H54 (cell line): ENCODE results near the gene NAPG.
A peak's percentile ranks its signal among the peaks of the same experiment; 100 is the strongest.
"Not testable (repeated sequence)": the region's sequence is repeated elsewhere in the genome, so short reads cannot be mapped to it uniquely, and the experiment has no call there.

Source experiments
- DNase-seq: peaks from one replicate; pipeline ENCODE4 v3.0.0; 2011; ENCODE audit warnings: low spot score, mixed read lengths; ENCODE audit not compliant: insufficient read length
- FAIRE-seq: peaks from 3 replicates; lab custom pipeline; 2011; peaks lifted over from hg19 to GRCh38; lab: Jason Lieb, UNC
- POLR2A ChIP-seq: IDR thresholded peaks from 2 replicates; pipeline ENCODE4 v1.6.1; 2011; ENCODE audit warnings: low read depth, mild to moderate bottlenecking, low read length

Gene NAPG

GRCh38 chr18:10565835-10566234 lies 40.0 kb downstream of the NAPG start:
- no peak for TF ChIP-seq POLR2A
- DNase-seq (no peak), FAIRE-seq (no peak)

DNA sequence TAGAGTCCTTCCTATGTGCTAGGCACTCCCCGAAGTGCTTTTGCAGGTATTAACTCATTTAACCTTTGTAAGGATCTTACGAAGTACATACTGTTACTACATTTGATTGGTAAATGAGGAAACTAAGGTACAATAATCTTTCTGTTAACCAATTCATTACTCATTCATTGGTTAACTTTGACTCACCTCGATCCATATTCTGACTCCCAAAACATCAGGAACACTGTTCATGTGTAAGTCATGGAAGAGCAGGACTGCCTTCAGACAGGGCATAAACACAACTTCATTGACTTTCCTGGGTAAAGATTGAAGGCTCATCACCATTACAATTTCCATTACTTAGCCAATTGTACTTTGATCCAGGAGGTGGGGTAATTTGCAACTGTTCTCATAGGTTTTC lies 40.6 kb downstream of the NAPG start:
- TF ChIP-seq POLR2A, result no peak
- no peak for FAIRE-seq
- no peak for DNase-seq

- not testable (repeated sequence) for FAIRE-seq, DNase-seq
Observed at GRCh38 chr18:10569941-10570340, 44.1 kb downstream of the NAPG start.

GRCh38 chr18:10570622-10571021 lies 44.8 kb downstream of the NAPG start:
- TF ChIP-seq POLR2A, result no peak
- no peak for DNase-seq
- no peak for FAIRE-seq

- FAIRE-seq (no peak), DNase-seq (no peak)
- TF ChIP-seq POLR2A, result no peak
Observed at GRCh38 chr18:10571537-10571936, 45.7 kb downstream of the NAPG start.

GRCh38 chr18:10573261-10573660 lies 47.4 kb downstream of the NAPG start:
- FAIRE-seq, result not testable (repeated sequence)

GRCh38 chr18:10574412-10574811 lies 48.6 kb downstream of the NAPG start:
- DNase-seq, FAIRE-seq: not testable (repeated sequence)

More at GRCh38 chr18:10573261-10573660, 47.4 kb downstream of the NAPG start:
- not testable (repeated sequence) for DNase-seq

DNA sequence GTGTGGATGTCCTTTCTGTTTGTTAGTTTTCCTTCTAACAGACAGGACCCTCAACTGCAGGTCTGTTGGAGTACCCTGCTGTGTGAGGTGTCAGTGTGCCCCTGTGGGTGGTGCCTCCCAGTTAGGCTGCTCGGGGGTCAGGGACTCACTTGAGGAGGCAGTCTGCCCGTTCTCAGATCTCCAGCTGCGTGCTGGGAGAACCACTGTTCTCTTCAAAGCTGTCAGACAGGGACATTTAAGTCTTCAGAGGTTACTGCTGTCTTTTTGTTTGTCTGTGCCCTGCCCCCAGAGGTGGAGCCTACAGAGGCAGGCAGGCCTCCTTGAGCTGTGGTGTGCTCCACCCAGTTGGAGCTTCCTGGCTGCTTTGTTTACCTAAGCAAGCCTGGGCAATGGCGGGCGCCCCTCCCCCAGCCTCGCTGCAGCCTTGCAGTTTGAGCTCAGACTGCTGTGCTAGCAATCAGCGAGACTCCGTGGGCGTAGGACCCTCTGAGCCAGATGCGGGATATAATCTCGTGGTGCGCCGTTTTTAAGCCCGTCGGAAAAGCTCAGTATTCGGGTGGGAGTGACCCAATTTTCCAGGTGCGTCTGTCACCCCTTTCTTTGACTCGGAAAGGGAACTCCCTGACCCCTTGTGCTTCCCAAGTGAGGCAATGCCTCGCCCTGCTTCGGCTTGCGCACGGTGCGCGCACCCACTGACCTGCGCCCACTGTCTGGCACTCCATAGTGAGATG lies 52.2 kb downstream of the NAPG start:
- DNase-seq, FAIRE-seq: not testable (repeated sequence)

GRCh38 chr18:10578573-10578899 lies 52.7 kb downstream of the NAPG start:
- not testable (repeated sequence) for FAIRE-seq

GRCh38 chr18:10579079-10579867 lies 53.4 kb downstream of the NAPG start:
- FAIRE-seq, result no peak
- DNase-seq, result no peak
- TF ChIP-seq POLR2A, result no peak

More at GRCh38 chr18:10578573-10578899, 52.7 kb downstream of the NAPG start:
- not testable (repeated sequence) for DNase-seq

- DNase-seq, result no peak
- no peak for TF ChIP-seq POLR2A
- no peak for FAIRE-seq
Observed at GRCh38 chr18:10580215-10580614, 54.4 kb downstream of the NAPG start.

- no peak for FAIRE-seq
- TF ChIP-seq POLR2A, result no peak
- DNase-seq, result no peak
Observed at GRCh38 chr18:10585260-10585659, 59.4 kb downstream of the NAPG start.

DNA sequence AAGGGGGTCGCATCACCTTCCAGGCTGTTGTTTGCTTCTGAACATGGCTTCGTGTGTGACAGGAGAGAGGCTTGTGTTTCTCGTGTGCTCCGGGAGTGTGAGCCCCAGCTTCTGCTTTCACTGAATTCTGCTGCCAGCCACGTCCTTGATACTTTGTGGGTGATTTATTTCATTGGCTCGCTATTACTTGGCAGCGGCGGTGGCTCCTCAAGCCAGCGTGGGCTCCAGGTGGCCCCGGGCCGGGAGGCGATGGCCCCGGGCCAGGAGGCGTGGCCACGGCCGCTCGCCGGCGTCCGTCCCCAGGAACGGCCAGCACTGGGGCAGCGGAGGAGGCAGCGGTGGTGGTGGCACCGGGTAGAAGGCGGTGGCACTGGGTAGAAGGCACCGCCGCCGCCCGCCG lies 63.1 kb downstream of the NAPG start:
- FAIRE-seq (no peak), DNase-seq (peak; percentile 64)
- TF ChIP-seq POLR2A, result no peak

GRCh38 chr18:10590412-10590811 lies 64.6 kb downstream of the NAPG start:
- FAIRE-seq, result no peak
- no peak for DNase-seq
- no peak for TF ChIP-seq POLR2A

DNA sequence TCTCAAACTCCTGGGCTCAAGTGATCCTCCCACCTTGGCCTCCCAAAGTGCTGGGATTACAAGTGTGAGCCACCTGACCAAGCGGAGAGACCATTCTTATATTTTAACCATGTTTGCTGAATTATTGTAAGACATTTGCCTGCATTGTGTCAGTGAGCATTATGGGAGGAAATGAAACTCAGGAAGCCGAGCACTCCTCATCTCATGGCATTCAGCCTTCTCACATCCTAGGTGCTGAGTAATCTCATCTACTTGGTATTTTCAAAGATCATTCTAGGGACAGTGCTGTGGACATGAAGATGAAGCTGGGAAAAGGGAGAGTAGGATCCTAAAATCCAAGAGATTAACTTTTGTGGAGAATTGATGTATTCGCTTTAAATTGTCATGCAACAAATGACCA lies 66.1 kb downstream of the NAPG start:
- DNase-seq (no peak), FAIRE-seq (no peak)
- TF ChIP-seq POLR2A, result no peak

GRCh38 chr18:10593366-10594022 lies 67.7 kb downstream of the NAPG start:
- FAIRE-seq, DNase-seq: not testable (repeated sequence)

DNA sequence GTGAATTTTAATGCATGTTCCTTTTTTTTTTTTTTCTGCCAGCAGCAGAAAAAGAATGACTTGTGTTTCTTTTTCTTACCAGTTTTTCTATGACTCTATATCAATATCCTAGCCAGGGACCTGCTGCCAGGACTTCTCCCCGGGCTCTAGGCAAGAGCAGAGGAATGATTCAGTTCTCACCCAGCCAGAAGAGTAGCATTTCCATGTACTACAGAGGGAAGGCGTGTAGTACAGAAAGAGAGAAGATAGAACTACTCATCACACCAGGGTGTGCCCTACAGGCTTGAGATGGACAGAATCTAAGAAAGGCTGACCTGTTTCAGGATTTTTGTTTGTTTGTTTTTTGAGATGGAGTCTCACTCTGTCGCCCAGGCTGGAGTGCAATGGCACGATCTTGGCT lies 70.1 kb downstream of the NAPG start:
- not testable (repeated sequence) for FAIRE-seq, DNase-seq

DNA sequence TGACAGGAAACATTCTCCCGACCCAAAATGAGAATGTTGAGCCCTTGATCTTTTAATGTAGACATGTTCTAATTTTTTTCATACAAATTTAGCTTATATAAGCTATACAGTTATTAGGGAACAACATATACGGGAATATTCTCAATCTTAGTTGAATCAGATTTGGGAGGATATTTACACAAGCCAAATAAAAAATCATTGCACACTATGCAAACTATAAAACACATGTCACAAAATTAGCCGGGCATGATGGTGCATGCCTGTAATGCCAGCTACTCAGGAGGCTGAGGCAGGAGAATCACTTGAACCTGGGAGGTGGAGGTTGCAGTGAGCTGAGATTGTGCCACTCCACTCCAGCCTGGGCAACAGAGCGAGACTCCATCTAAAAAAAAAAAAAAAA lies 71.9 kb downstream of the NAPG start:
- FAIRE-seq, DNase-seq: not testable (repeated sequence)

GRCh38 chr18:10600701-10601100 lies 74.9 kb downstream of the NAPG start:
- DNase-seq, FAIRE-seq: not testable (repeated sequence)
